Panc1 (cell line): ENCODE data around the gene NAPA. TPM values are rescaled to one million over a fixed set of nuclear protein-coding genes. Genes with fewer than 3 reads are reported as not detected.

Experiments used
- ATAC-seq: fragments of 200-7000 bp; cut with Tn5 transposase; 2 replicates; pipeline ENCODE4 v1.9.1; 2020; ENCODE audit warnings: mild to moderate bottlenecking, moderate library complexity
- Bru-seq: library from RNA; stranded (reverse); fragments of 400-500 nt; gene quantifications from one replicate; lab custom pipeline; 2021; lab: Mats Ljungman, UMichigan
- BruChase-seq, 2 experiments: library from RNA; stranded (reverse); fragments of 400-500 nt; gene quantifications; one replicate each; lab custom pipeline; 2021; lab: Mats Ljungman, UMichigan
- BruUV-seq: library from RNA; stranded (reverse); fragments of 400-500 nt; replicated peaks from 2 replicates; lab custom pipeline; 2021; lab: Mats Ljungman, UMichigan
- CTCF ChIA-PET: fragments of 300-600 bp; sonication (Branson Sonifier 250); formaldehyde crosslinking; loops from one replicate; lab custom pipeline; 2022; ENCODE audit warnings: antibody characterized with exemption; lab: Charles Lee
- POLR2A ChIA-PET: fragments of 300-600 bp; sonication (Branson Sonifier 250); formaldehyde crosslinking; loops from one replicate; lab custom pipeline; 2022; ENCODE audit warnings: antibody characterized with exemption; lab: Charles Lee
- DNase-seq: peaks from one replicate; pipeline ENCODE4 v3.0.0-alpha.2; 2010; ENCODE audit warnings: low read depth, low spot score
- H3K27ac ChIP-seq: 2 replicates; pipeline ENCODE4 v1.5.1; 2011; ENCODE audit warnings: mild to moderate bottlenecking, low read length, inconsistent platforms
- H3K27me3 ChIP-seq: fragments of 200-500 bp; sonication (Bioruptor generic); 2 replicates; pipeline ENCODE4 v1.6.0; 2014; ENCODE audit warnings: low read length, inconsistent platforms; ENCODE audit not compliant: control insufficient read depth, insufficient read depth
- H3K36me3 ChIP-seq: fragments of 200-500 bp; sonication (Bioruptor generic); 2 replicates; pipeline ENCODE4 v1.5.1; 2014; ENCODE audit warnings: inconsistent platforms, mild to moderate bottlenecking, low read length, moderate library complexity; ENCODE audit not compliant: control insufficient read depth, insufficient read depth
- H3K4me1 ChIP-seq: 2 replicates; pipeline ENCODE4 v1.5.1; 2011; ENCODE audit warnings: inconsistent platforms, mild to moderate bottlenecking, low read length, moderate library complexity; ENCODE audit not compliant: control insufficient read depth, insufficient read depth
- H3K4me3 ChIP-seq, 2 experiments: 2 replicates each; pipeline ENCODE4 v1.5.1; 2011 to 2012; ENCODE audit warnings: low read depth in 2 of 2, low read length in 2 of 2, mild to moderate bottlenecking in 2 of 2, inconsistent platforms in 1 of 2, moderate library complexity in 1 of 2
- H3K9me3 ChIP-seq: fragments of 200-500 bp; sonication (Bioruptor generic); 2 replicates; pipeline ENCODE4 v1.5.1; 2014; ENCODE audit warnings: low read depth, mild to moderate bottlenecking, inconsistent platforms, low read length, moderate library complexity; ENCODE audit not compliant: control insufficient read depth, insufficient read depth
- CTCF ChIP-seq: fragments of 450-650 bp; IDR thresholded peaks from 2 replicates; pipeline ENCODE4 v1.5.1; 2017; ENCODE audit warnings: mild to moderate bottlenecking
- POLR2AphosphoS5 ChIP-seq: IDR thresholded peaks from 2 replicates; pipeline ENCODE4 v1.6.1; 2012; ENCODE audit warnings: mild to moderate bottlenecking, low read depth, low read length, moderate library complexity
- REST ChIP-seq, 2 experiments: IDR thresholded peaks; 2 replicates each; pipeline ENCODE4 v1.6.1; 2011 to 2012; ENCODE audit warnings: low read depth in 2 of 2, control low read depth in 1 of 2, low read length in 1 of 2, mild to moderate bottlenecking in 1 of 2, moderate library complexity in 1 of 2; ENCODE audit not compliant: insufficient read depth in 1 of 2
- SIN3A ChIP-seq: IDR thresholded peaks from 2 replicates; pipeline ENCODE4 v1.6.1; 2012; ENCODE audit warnings: low read depth, mild to moderate bottlenecking, low read length, moderate library complexity, borderline replicate concordance; ENCODE audit not compliant: insufficient read depth
- TCF7L2 ChIP-seq: IDR thresholded peaks from 2 replicates; pipeline ENCODE4 v1.6.1; 2011; ENCODE audit warnings: mild to moderate bottlenecking, low read depth, low read length, inconsistent platforms
- in situ Hi-C: cut with HindIII; loops from 2 replicates; pipeline ENCODE4 v1.10.0; 2016; ENCODE audit warnings: low sequenced_read_pairs, low pct_unique_long_range_greater_than_20kb
- intact Hi-C: fragments of 100-400 bp; cut with micrococcal nuclease; formaldehyde crosslinking; loops from one replicate; pipeline ENCODE4 v1.10.0; 2022; ENCODE audit not compliant: unreplicated experiment
- long read RNA-seq: library from polyadenylated mRNA; unstranded; transcript quantifications from one replicate; pipeline ENCODE4 v2.0.0, GENCODE V29; 2021; ENCODE audit not compliant: unreplicated experiment
- polyA plus RNA-seq: library from polyadenylated mRNA; unstranded; fragments of >200 nt; gene quantifications from one replicate; pipeline ENCODE4 v1.2.1, GENCODE V29; 2012; ENCODE audit warnings: missing spikeins; ENCODE audit not compliant: insufficient read length
- total RNA-seq: library from RNA; stranded (reverse); gene quantifications from one replicate; pipeline ENCODE4 v1.2.1, GENCODE V29; 2021; ENCODE audit not compliant: unreplicated experiment

NAPA gene
- 71.0 TPM for total RNA-seq
- polyA plus RNA-seq: 135 TPM
- percentile 63 among the genes with signal in this experiment for Bru-seq, nascent RNA
- percentile 68 among the genes with signal in this experiment for BruChase-seq, experiment 1, labeled RNA remaining after a 2-hour chase
- percentile 75 among the genes with signal in this experiment for BruChase-seq, experiment 2, labeled RNA remaining after a 6-hour chase
- long read RNA-seq, transcript NAPA-201 (11 exons, 1,839 nt): major isoform, 57 of 68 reads
- long read RNA-seq, partial matches to known transcripts: 0 of 68 reads
- long read RNA-seq, other reads (novel, unspliced or antisense): 9 of 68 reads

GRCh38 chr19:47514869-47515588, at the start of gene NAPA:
Gene NAPA (minus strand): TSS chr19:47515063. CDS start chr19:47514940, 123 bp downstream.
- Histone ChIP-seq H3K4me3 (peak within 1 kb of the TSS; percentile 90 to 98), H3K27ac (peak within 1 kb of the TSS; percentile 89), H3K9me3 (no peaks in the 10 kb centered on the region), H3K4me1 (peaks cover 18% of the 10 kb centered on the region), H3K36me3 (no peaks in the 10 kb centered on the region; the same call in 1 of the 2 replicates), H3K27me3 (no peaks in the 10 kb centered on the region)
- ATAC-seq (peak; percentile 97), DNase-seq (peak; percentile 94)
- BruUV-seq: no TSS peak
- intact Hi-C loops: loop anchor here (10.0 kb wide), 1 partner anchor 90 kb away; the partner anchor contains the start of gene BICRA
- in situ Hi-C loops: no loop called here
- CTCF ChIA-PET: no interaction called here
- TF ChIP-seq CTCF (no peak), REST (IDR thresholded peaks at IDR 0.05; ENCODE audit: insufficient read depth in 1 of 2, low read depth in 2 of 2, low read length in 1 of 2) (no peak), TCF7L2 (no peak), SIN3A (peak; percentile 96)
- POLR2A ChIA-PET: interaction anchor here (0.7 kb wide), 2 partner anchors 24 to 95 kb away, joined by 3 to 5 read pairs; no protein-coding TSS in a partner anchor

GRCh38 chr19:47564081-47564480, 49.2 kb upstream of the NAPA start:
- Histone ChIP-seq H3K27me3 (no peaks in the 10 kb centered on the region), H3K9me3 (no peaks in the 10 kb centered on the region), H3K4me3 (no peak overlapping the region), H3K36me3 (no peaks in the 10 kb centered on the region), H3K27ac (no peak overlapping the region), H3K4me1 (no peaks in the 10 kb centered on the region)
- DNase-seq: no peak
- no peak for ATAC-seq
- in situ Hi-C loops (no loop called here), intact Hi-C loops (no loop called here)
- CTCF ChIA-PET: no interaction called here
- no TSS peak for BruUV-seq
- TF ChIP-seq REST (IDR thresholded peaks at IDR 0.05; ENCODE audit: insufficient read depth in 1 of 2, low read depth in 2 of 2, low read length in 1 of 2): no peak
- no peak for TF ChIP-seq TCF7L2
- TF ChIP-seq CTCF: no peak
- no peak for TF ChIP-seq SIN3A
- TF ChIP-seq POLR2AphosphoS5: no peak
- POLR2A ChIA-PET: no interaction called here
